22Rv1 (cell line): ENCODE measurements around the gene SPG7.

Experiments used
- CTCF ChIP-seq: fragments of 450-650 bp; IDR thresholded peaks from 2 replicates; pipeline ENCODE4 v1.5.1; 2017; ENCODE audit warnings: mild to moderate bottlenecking
- ZFX ChIP-seq: fragments of 450-650 bp; IDR thresholded peaks from 2 replicates; pipeline ENCODE4 v1.6.1; 2017; ENCODE audit warnings: antibody characterized with exemption, borderline replicate concordance

DNA sequence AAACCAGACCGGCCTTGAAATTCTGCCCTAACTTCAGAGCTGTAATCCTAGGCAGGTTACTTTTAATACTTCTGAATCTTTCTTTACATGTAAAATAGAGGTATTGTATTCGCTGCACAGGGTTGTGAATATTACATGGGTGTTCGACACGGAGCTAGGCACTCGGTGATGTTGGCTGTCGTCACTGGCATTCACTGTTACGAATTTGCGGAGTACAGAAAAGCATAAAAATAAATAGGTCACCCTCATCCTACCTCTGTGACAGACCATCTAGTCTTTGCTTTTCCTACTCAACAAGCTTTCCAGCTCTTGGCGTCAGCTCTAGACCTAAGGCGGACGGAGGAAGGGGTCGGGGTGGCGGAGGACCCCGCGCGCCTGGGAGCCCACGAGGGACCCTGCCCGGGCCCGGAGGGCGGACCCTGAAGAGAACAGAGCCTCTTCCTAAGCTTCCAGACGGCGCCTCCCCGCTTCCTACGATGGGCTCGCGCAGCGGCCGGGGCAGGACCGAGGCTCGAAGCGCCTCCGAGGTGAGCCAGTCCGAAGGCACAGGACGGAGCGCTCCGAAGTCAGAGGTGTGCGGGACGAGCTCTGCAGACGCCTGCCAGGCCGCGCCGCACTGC lies 879 bp upstream of the SPG7 start:
- TF ChIP-seq CTCF: no peak
- no peak for TF ChIP-seq ZFX
